Neural cell (in vitro differentiated cells): ENCODE data around the gene SEPTIN5. TPM values are rescaled to one million over a fixed set of nuclear protein-coding genes. Genes with fewer than 3 reads are reported as not detected.

Experiments used
- H2AFZ ChIP-seq: fragments of 200-600, 300-800 bp; sonication (generic), shearing (Covaris generic); 2 replicates; pipeline ENCODE4 v1.6.0; 2014; ENCODE audit warnings: low read depth, mild to moderate bottlenecking, antibody characterized with exemption, low read length, moderate library complexity
- H3F3A ChIP-seq: fragments of 200-600 bp; shearing (Covaris generic); 2 replicates; pipeline ENCODE4 v1.6.1; 2016; ENCODE audit warnings: mild to moderate bottlenecking, moderate library complexity, mixed read lengths, antibody characterized with exemption, low read length; ENCODE audit not compliant: insufficient read depth, poor library complexity, severe bottlenecking
- H3K27ac ChIP-seq: fragments of 200-600, 300-800 bp; sonication (generic), shearing (Covaris generic); 2 replicates; pipeline ENCODE4 v1.5.1; 2014; ENCODE audit warnings: mild to moderate bottlenecking, low read length, moderate library complexity
- H3K27me3 ChIP-seq: fragments of 300-800, 200-600 bp; sonication (generic), shearing (Covaris generic); 2 replicates; pipeline ENCODE4 v1.6.0; 2014; ENCODE audit warnings: mild to moderate bottlenecking, low read depth, low read length, moderate library complexity; ENCODE audit not compliant: insufficient read depth
- H3K36me3 ChIP-seq: fragments of 300-800, 200-600 bp; sonication (generic), shearing (Covaris generic); 2 replicates; pipeline ENCODE4 v1.5.1; 2014; ENCODE audit warnings: mild to moderate bottlenecking, antibody characterized with exemption, low read length, moderate library complexity; ENCODE audit not compliant: insufficient read depth
- H3K4me2 ChIP-seq: fragments of 300-800, 200-600 bp; sonication (generic), shearing (Covaris generic); 2 replicates; pipeline ENCODE4 v1.6.0; 2014; ENCODE audit warnings: mild to moderate bottlenecking, low read length
- H3K4me3 ChIP-seq: fragments of 300-800, 200-600 bp; sonication (generic), shearing (Covaris generic); 2 replicates; pipeline ENCODE4 v1.5.1; 2014; ENCODE audit warnings: mild to moderate bottlenecking, low read length, moderate library complexity
- H3K79me2 ChIP-seq: fragments of 200-600 bp; shearing (Covaris generic); replicated peaks from 2 replicates; pipeline ENCODE4 v1.6.0; 2014; ENCODE audit warnings: mild to moderate bottlenecking, low read length, moderate library complexity; ENCODE audit not compliant: insufficient read depth
- H3K9ac ChIP-seq: fragments of 300-800, 200-600 bp; sonication (generic), shearing (Covaris generic); 2 replicates; pipeline ENCODE4 v1.6.1; 2016; ENCODE audit warnings: mild to moderate bottlenecking, low read length, mixed read lengths
- H3K9me2 ChIP-seq: fragments of 200-600 bp; shearing (Covaris generic); 2 replicates; pipeline ENCODE4 v1.6.1; 2016; ENCODE audit warnings: mild to moderate bottlenecking, low read length, mixed read lengths; ENCODE audit not compliant: insufficient read depth
- H3K9me3 ChIP-seq: fragments of 200-600, 300-800 bp; sonication (generic), shearing (Covaris generic); 2 replicates; pipeline ENCODE4 v1.6.1; 2016; ENCODE audit warnings: mild to moderate bottlenecking, mixed run types, low read length, moderate library complexity, mixed read lengths
- H4K20me1 ChIP-seq: fragments of 200-600 bp; shearing (Covaris generic); 2 replicates; pipeline ENCODE4 v1.6.1; 2016; ENCODE audit warnings: mild to moderate bottlenecking, mixed run types; ENCODE audit not compliant: insufficient read depth
- EP300 ChIP-seq: fragments of 450-650 bp; conservative IDR thresholded peaks from 2 replicates; pipeline ENCODE4 v1.6.1; 2014; ENCODE audit warnings: antibody characterized with exemption, mild to moderate bottlenecking, moderate library complexity; ENCODE audit not compliant: poor library complexity, severe bottlenecking
- EZH2 ChIP-seq: fragments of 200-600, 300-800 bp; shearing (Covaris generic), sonication (generic); IDR thresholded peaks from 2 replicates; pipeline ENCODE4 v1.6.1; 2014; ENCODE audit warnings: antibody characterized with exemption, low read length, borderline replicate concordance, mild to moderate bottlenecking; ENCODE audit not compliant: insufficient read depth, poor library complexity, severe bottlenecking
- MXI1 ChIP-seq: fragments of 450-650 bp; conservative IDR thresholded peaks from 2 replicates; pipeline ENCODE4 v1.6.1; 2014; ENCODE audit warnings: antibody characterized with exemption, mild to moderate bottlenecking; ENCODE audit not compliant: poor library complexity, severe bottlenecking
- POLR2AphosphoS5 ChIP-seq: IDR thresholded peaks from 2 replicates; pipeline ENCODE4 v1.6.1; 2012
- RAD21 ChIP-seq: fragments of 450-650 bp; conservative IDR thresholded peaks from 2 replicates; pipeline ENCODE4 v1.6.1; 2014; ENCODE audit warnings: antibody characterized with exemption, mild to moderate bottlenecking, moderate library complexity
- REST ChIP-seq: IDR thresholded peaks from 2 replicates; pipeline ENCODE4 v1.6.1; 2012; ENCODE audit warnings: borderline replicate concordance
- SMC3 ChIP-seq: fragments of 450-650 bp; conservative IDR thresholded peaks from 2 replicates; pipeline ENCODE4 v1.6.1; 2014; ENCODE audit warnings: antibody characterized with exemption, mild to moderate bottlenecking, moderate library complexity; ENCODE audit not compliant: poor library complexity
- TAF1 ChIP-seq: IDR thresholded peaks from 2 replicates; pipeline ENCODE4 v1.6.1; 2012; ENCODE audit warnings: low read depth
- polyA plus RNA-seq: library from polyadenylated mRNA; depleted of rRNA; stranded (reverse); fragments of >200 nt; gene quantifications from 2 replicates; pipeline ENCODE4 v1.2.3, GENCODE V29; 2014
- TF ChIP-seq, protein P1 (sequence below): fragments of 450-650 bp; IDR thresholded peaks from 2 replicates; pipeline ENCODE4 v1.5.1; 2014; ENCODE audit warnings: antibody characterized with exemption, mild to moderate bottlenecking, moderate library complexity; ENCODE audit not compliant: poor library complexity, severe bottlenecking

The SEPTIN5 gene
- polyA plus RNA-seq, 1 donor from 2014 or later, result 166 TPM

DNA sequence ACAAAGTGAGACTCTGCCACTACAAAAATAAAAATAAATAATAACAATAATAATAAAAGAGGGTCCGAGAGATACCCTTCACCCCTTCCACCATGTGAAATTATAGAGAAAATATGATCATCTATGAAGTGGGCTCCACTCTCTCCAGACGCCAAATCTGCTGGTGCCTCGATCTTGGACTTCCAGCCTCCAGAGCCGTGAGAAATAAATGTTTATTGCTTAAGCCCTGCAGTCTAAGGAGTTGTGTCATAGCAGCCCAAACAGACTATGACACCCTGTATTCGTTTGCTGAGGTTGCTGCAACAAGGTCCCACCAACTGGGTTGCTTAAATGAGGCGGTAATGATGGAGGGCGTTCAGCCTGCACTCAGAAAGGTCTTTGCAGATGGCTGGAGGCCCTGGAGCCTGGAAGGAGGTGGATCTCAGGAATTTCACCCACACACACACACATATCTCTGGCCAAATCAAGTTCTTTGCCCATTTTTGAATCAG is 7.6 kb upstream of the SEPTIN5 start:
- Histone ChIP-seq H3K9ac (no peak overlapping the region), H3K27me3 (no peaks in the 10 kb centered on the region), H4K20me1 (no peaks in the 10 kb centered on the region), H2AFZ (no peak overlapping the region), H3F3A (no peaks in the 10 kb centered on the region), H3K79me2 (no peaks in the 10 kb centered on the region), H3K4me2 (no peak overlapping the region), H3K9me3 (no peaks in the 10 kb centered on the region), H3K36me3 (no peaks in the 10 kb centered on the region), H3K9me2 (no peaks in the 10 kb centered on the region), H3K4me3 (no peak overlapping the region), H3K27ac (no peak overlapping the region)
- TF ChIP-seq EP300 (no peak), TAF1 (no peak)

DNA sequence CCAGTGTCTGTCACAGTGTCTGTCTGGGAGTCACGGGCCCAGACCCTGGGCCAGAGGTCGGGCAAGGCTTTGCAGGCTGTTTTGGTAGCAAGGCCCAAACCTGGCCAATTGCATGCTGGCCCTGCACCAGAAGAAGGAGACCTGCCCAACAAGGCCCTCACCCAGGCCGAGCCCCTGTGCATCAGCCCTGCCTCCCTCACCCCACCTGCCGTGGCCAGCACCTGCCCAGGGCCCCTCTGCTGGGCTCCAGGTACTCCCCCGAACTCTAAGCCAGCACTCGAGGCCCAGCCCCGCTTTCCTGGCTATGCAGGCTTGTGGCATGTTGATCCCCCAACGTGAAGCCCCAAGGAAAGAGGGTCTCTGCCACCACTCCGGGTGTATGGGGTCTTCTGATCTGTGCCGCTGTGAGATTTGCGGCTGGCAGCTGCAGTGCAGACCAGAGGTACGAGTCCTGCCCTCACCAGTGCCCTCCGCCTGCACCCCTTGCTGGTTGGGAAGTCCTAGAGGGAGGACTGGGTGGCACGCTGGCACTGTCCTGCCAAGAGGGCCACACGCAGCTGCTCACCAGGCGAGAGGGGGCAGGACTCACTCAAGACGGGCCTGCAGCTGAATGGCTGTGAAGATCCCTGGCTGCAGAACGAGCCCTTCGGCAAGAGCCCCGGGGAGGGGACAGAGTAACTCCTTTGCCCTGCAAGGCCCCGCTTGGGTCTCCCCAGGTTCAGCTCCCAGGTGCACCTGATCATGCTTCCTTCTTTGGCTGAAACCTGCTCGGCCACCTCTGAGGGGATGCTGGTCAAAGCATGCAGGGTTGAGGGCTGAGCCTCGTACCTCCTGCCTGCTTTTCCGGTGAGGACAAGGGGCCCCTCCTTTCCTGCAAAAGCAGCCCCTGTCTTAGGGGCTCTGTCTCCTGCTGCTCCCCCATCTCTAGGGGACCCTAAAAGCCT is 6.7 kb upstream of the SEPTIN5 start:
- Histone ChIP-seq H3K4me2 (no peak overlapping the region), H3K79me2 (no peaks in the 10 kb centered on the region), H4K20me1 (no peaks in the 10 kb centered on the region), H3K9me2 (no peaks in the 10 kb centered on the region), H3F3A (no peaks in the 10 kb centered on the region), H3K9ac (no peak overlapping the region), H3K4me3 (no peak overlapping the region), H3K9me3 (no peaks in the 10 kb centered on the region), H3K27ac (no peak overlapping the region), H3K27me3 (no peaks in the 10 kb centered on the region), H2AFZ (no peak overlapping the region), H3K36me3 (no peaks in the 10 kb centered on the region)
- TF ChIP-seq MXI1, result no peak
- no peak for TF ChIP-seq EP300
- no peak for TF ChIP-seq REST
- TF ChIP-seq SMC3, result no peak
- no peak for TF ChIP-seq EZH2
- no peak for TF ChIP-seq TAF1
- no peak for TF ChIP-seq RAD21
- no peak for TF ChIP-seq POLR2AphosphoS5
- TF ChIP-seq, protein P1, sequence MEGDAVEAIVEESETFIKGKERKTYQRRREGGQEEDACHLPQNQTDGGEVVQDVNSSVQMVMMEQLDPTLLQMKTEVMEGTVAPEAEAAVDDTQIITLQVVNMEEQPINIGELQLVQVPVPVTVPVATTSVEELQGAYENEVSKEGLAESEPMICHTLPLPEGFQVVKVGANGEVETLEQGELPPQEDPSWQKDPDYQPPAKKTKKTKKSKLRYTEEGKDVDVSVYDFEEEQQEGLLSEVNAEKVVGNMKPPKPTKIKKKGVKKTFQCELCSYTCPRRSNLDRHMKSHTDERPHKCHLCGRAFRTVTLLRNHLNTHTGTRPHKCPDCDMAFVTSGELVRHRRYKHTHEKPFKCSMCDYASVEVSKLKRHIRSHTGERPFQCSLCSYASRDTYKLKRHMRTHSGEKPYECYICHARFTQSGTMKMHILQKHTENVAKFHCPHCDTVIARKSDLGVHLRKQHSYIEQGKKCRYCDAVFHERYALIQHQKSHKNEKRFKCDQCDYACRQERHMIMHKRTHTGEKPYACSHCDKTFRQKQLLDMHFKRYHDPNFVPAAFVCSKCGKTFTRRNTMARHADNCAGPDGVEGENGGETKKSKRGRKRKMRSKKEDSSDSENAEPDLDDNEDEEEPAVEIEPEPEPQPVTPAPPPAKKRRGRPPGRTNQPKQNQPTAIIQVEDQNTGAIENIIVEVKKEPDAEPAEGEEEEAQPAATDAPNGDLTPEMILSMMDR, result no peak
